NCI-H2107 treated with DMSO at 0.1 percent for 48 hours (cell line): Measurements from ENCODE around the gene COL7A1.

Experiments used
- DNase-seq: peaks from one replicate; lab custom pipeline; 2025; ENCODE audit not compliant: unreplicated experiment; lab: John Stamatoyannopoulos, UW

COL7A1 gene

GRCh38 chr3:48595075-48595525 lies at the start of gene COL7A1:
Gene COL7A1 (minus strand): TSS chr3:48595329. CDS start chr3:48595159, 170 bp downstream.
- DNase-seq: no peak

GRCh38 chr3:48642605-48643004 lies 47.5 kb upstream of the COL7A1 start:
- DNase-seq: no peak

GRCh38 chr3:48641396-48641795 lies 46.3 kb upstream of the COL7A1 start:
- no peak for DNase-seq

GRCh38 chr3:48639944-48640606 lies 44.9 kb upstream of the COL7A1 start:
- no peak for DNase-seq

- no peak for DNase-seq
These were observed 42.2 kb upstream of the COL7A1 start for GRCh38 chr3:48637305-48637704.

GRCh38 chr3:48636149-48636655 lies 41.1 kb upstream of the COL7A1 start:
- DNase-seq: no peak

- peak; percentile 57 for DNase-seq
These were observed 40.3 kb upstream of the COL7A1 start, which contains the start of gene SLC26A6 for GRCh38 chr3:48635222-48636021. Gene SLC26A6 (minus strand): TSS chr3:48635461. CDS start chr3:48635393, 68 bp downstream.

GRCh38 chr3:48634661-48635221 lies 39.6 kb upstream of the COL7A1 start:
- DNase-seq: no peak

- DNase-seq: no peak
These were observed 38.6 kb upstream of the COL7A1 start for GRCh38 chr3:48633743-48634142.

GRCh38 chr3:48633256-48633655 lies 38.1 kb upstream of the COL7A1 start:
- no peak for DNase-seq

- no peak for DNase-seq
These were observed 36.7 kb upstream of the COL7A1 start for GRCh38 chr3:48631516-48632448.

GRCh38 chr3:48630833-48631232 lies 35.7 kb upstream of the COL7A1 start:
- DNase-seq: no peak

GRCh38 chr3:48630407-48630806 lies 35.3 kb upstream of the COL7A1 start:
- DNase-seq: no peak

- no peak for DNase-seq
These were observed 34.8 kb upstream of the COL7A1 start for GRCh38 chr3:48629894-48630293.

- no peak for DNase-seq
These were observed 33.3 kb upstream of the COL7A1 start for GRCh38 chr3:48628277-48629017.

GRCh38 chr3:48625600-48625999 lies 30.5 kb upstream of the COL7A1 start:
- DNase-seq: no peak

GRCh38 chr3:48624767-48625166 lies 29.6 kb upstream of the COL7A1 start:
- DNase-seq: no peak

- peak; percentile 93 for DNase-seq
These were observed 28.9 kb upstream of the COL7A1 start for GRCh38 chr3:48623851-48624547.

- no peak for DNase-seq
These were observed 26.3 kb upstream of the COL7A1 start, which contains the start of gene TMEM89 for GRCh38 chr3:48621461-48621869. Gene TMEM89 (minus strand): TSS chr3:48621769. CDS start chr3:48621756, 13 bp downstream.
